ENCODE data around the gene FAM9A.

DNA sequence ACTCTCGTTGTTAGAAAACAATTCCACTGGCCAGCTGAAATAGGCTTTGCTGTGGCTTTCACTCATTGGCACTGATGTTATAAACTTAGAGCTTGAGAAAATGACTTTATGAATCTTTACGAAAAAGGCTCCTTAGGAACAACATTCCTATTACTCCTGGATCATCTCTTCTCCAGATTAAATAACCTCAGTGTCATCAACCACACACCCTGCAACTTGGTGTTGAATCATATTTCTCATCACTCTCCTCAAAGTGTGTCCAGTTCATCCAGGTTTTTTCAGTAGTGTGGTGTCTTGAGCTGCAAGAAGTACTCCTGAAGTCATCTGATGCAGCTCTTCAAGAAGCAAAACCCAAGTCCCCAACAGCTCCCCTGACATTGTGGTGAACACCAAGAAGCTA lies 41.2 kb downstream of the FAM9A start:
- TF ChIP-seq POLR2A (IDR thresholded peaks at IDR 0.05; ENCODE audit: low read depth, low read length): no peak
- no peak for TF ChIP-seq POLR2AphosphoS5 (IDR thresholded peaks at IDR 0.05; ENCODE audit: low read depth, low read length)
- TF ChIP-seq TAF1 (IDR thresholded peaks at IDR 0.05; ENCODE audit: low read depth, low read length): no peak

Measured in GM12891 (cell line).